Stimulated activated CD8-positive, alpha-beta memory T cell treated with anti-CD3 and anti-CD28 coated beads, Interleukin-4, amount 100 ng/mL, for 48 hours (primary cell): ENCODE results near the gene TSSK3.
"Not testable (repeated sequence)": the region's sequence is repeated elsewhere in the genome, so short reads cannot be mapped to it uniquely, and the experiment has no call there.

Experiments
- DNase-seq: peaks from one replicate; pipeline ENCODE4 v3.0.0-alpha.2; 2020

The TSSK3 gene

DNA sequence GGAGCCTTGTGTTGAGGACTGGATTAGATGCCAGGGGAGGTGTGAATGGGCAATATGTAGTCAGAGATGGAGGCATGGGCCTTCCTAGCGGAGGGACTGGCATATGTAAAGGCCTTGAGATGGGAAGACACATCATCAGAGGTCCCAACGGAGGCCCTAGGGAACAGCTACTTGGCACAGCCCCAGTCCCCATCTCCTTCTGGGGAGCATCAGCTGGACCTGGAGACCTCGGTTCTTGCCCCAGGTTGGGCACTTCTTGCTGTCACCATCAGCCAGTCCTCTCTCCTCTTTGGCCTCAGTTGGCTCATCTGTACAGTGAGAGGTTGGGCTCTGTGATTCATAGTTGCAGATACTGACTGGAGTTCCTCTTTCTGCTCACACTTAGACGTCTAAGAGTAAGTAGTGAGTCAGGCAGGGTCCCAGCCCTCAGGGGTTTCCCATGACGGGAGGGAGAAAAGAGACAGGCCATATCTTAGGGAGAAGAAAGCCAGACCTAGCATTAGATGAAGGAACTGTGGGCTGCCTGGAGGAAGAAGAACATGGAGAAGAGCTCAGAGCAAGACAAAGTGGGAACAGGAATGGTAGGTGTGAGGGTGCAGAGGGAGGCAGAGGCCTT lies 22.9 kb upstream of the TSSK3 start:
- DNase-seq, result peak; percentile 61

DNA sequence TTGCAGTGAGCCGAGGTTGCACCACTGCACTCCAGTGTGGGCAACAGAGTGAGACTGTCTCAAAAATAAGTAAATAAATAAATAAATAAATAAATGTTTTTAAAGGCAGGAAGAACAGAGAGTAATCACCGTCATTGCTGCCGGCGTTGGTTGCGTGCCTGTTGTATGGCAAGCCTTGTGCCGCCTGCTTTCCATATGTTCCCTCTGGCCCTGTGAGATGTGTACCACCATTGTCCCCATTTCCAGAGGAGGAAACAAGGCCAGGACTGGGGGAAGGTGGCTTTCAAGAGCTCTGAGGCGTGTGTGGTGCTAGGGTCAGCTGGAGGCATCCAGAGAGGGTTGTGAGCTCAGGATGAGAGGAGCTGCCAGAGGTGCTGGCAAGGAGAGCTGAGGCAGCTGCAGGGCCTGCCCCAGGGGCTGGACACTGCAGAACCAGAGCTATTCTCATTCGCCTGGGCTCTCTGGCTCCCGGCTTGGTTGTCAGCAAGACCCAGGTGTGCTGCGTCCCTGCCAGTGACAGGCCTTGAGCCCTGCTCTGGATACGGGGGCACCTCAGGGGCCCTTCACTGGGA lies 21.1 kb upstream of the TSSK3 start:
- DNase-seq, result no peak

DNA sequence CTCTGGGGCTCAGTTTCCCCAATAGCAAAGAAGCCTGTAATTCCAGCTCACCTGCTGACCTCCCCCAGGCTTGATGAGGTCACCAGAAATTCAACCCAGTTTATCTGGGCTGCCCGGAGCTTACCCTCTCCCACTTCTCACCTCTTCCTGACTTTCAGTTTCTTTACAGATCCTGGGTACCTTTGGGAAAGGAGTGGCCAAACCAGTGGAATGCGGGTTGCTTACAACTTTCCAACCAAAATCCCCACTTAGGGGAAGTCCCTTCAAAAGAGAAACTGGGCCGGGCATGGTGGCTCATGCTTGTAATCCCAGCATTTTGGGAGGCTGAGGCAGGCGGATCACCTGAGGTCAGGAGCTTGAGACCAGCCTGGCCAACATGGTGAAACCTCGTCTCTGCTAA lies 20.4 kb upstream of the TSSK3 start:
- no peak for DNase-seq

DNA sequence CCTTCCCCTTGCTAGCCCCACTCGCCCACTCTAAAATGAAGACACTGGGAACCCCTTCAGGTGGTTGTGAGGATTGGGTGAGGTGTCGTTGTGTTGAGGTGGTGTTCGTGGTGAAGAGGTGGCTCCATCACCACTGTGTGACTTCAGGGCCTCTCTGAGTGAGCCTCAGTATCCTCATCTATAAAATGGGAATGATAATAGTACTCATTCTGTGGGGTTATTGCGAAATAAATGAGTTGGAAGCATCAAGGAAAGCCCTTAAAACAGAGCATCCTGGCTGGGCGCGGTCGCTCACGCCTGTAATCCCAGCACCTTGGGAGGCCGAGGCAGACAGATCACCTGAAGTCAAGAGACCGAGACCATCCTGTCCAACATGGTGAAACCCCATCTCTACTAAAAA lies 19.6 kb upstream of the TSSK3 start:
- no peak for DNase-seq

DNA sequence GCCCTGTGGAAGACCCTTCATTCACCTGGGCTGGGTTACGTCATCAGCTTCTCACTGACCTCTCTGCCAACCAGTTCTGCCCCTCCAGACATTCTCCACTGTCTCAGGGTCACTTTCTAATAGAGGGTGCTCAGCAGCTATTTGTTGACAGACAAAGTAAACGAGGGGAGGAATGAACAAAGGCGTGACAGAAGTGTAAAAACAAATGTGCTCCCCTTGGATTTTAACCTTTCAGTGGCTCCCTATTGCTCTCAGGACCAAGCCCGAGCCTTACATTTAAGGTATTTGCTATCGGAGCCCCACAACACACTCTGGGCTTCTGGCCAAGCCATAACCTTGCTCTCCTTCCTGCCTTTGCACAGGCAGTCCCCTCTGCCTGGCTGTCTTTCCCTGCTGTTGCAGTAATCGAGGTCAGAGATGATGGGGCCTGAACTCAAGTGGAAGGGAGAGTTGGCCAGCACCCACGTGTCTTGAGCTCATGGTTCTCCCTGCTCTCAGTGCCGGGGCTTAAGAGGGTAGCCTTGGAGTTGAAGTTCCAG lies 17.0 kb upstream of the TSSK3 start:
- no peak for DNase-seq

DNA sequence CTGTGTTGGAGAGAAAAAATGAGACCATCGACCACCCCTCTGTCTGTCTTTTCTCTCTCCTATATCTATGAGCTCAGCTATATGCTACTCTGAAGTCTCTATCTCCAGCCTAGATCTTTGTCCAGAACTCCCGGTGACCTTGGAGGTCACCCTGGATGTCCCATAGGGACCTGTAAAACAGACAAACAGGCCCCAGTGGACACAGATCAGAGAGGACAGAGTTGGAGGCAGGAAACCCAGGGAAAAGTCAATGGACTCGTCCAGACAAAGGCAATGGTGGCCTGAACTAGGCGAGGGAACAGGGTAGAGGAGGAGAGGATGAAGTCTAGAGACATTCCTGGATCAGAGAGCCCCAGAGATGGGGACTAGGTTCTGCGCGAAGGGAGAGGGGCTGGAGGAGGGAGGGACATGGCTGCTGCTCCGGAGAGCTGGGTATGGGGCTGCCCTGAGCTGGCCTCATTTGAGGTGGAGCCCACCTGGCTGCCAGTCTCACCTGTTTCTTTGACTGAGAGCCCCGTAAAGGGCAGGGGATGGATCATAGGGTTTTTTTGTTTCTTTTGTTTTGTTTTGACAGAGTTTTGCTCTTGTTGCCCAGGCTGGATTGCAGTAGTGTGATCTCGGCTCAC lies 15.7 kb upstream of the TSSK3 start:
- no peak for DNase-seq

DNA sequence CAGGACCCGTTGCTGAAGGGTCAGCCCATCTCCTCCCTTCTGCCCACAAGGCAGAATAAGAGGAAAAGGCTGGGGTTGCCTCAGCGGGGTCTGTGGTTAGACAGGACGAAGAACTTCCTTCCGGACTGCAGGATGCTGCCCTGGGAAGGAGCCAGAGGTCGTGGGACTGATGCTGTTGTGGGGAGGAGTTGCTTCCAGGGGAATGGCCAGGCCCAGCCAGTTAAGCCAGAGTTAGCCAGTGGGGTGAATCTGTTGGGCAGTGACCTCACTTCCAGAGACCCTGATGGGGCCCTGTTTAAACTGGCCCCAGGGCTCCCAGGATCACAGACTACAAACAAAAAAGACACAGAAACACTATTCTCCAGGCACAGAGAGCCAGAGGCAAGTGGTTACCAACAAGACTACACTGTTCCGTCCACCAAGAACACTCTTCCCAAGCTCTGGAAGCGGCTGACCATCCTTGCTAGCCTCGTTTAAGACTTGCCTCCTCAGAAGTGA lies 13.1 kb upstream of the TSSK3 start:
- no peak for DNase-seq

DNA sequence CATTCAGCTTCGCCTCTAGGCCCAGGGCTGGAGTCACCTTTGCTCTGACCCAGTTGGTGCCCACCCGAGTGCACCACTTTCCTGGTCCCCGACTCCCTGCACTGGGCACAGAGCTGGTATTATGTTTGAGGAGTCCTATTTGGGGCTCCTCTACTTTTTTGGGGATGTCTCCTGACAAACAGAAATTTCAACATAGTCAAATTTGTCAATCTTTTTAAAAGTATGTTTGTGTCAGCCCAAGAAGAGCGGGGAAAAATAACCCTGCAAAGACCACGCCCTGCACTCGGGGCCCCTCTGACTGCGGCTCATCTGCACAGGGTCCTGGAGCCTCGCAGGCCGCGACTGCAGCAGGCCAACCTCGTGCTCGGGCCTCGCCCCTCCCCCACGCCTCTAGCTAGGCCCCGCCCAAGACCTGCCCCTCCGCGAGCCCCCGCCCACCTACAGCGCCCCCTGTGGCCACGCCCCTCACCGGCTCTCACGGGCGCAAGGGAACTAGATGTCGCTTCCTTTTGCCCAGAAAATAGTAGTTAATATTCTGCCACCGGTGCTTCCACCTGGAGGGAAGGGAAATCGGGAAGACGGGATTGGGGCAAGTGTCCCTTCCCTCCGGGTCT lies 11.4 kb upstream of the TSSK3 start:
- peak; percentile 88 for DNase-seq

DNA sequence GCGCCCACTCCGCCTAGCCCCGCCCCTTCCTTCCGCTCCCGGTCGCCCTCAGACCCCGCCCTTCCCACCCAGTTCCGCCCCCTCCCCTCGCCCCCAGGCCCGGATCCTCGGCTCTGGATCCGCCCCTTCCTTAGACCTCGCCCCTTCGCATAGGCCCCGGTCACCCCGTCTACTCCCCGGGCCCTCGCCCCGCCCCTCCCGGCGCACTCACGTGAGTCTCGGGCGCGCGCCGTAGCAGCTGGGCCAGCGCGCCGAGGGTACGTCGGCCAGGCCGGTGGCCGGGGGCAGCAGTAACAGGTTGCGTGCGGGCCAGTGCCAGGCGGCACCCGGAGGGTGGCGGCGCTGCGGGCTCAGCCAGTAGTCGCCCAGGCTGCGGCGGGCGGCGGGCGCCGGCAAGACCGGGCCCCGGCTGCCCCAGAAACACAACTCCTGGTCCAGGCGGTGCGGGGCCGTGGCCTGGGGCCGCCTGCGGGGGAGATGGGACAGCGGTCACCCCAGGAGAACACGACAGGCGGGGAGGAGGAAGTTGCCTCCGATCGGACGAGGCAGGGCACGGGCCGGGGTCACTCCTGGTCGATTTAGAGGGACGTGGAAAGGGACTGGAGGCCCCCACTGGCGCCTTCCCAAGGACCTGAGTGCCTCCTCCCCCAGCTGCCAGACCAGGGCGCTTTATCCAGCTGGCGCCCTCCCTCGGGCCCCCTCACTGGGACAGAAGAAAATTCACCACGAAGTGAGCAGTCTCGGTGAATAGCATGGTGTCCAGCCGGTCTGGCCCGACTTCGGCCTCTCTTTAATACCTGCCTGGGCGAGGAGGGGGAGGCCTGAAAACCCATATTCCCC lies 10.7 kb upstream of the TSSK3 start:
- peak; percentile 91 for DNase-seq

DNA sequence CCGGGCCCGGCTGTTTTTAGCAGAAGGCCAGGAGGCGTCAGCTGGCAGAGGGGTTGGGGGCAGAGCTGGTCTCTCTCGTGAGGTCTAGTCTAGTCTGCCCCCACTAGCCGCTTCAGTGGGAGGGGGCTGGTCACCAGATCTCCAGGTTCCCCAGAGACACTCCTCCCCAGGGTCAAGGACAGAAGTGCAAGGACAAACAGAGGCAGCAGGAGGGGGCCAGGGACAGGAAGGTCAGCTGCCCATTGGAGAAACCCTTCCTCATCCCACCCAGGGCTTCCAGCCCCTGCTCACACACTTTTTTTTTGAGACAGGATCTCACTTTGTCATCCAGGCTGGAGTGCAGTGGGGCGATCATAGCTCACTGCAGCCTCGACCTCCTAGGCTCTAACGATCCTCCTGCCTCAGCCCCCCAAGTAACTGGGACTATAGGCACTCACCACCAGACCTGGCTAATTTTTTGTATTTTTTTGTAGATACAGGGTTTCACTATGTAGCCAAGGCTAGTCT lies 10.0 kb upstream of the TSSK3 start:
- no peak for DNase-seq

DNA sequence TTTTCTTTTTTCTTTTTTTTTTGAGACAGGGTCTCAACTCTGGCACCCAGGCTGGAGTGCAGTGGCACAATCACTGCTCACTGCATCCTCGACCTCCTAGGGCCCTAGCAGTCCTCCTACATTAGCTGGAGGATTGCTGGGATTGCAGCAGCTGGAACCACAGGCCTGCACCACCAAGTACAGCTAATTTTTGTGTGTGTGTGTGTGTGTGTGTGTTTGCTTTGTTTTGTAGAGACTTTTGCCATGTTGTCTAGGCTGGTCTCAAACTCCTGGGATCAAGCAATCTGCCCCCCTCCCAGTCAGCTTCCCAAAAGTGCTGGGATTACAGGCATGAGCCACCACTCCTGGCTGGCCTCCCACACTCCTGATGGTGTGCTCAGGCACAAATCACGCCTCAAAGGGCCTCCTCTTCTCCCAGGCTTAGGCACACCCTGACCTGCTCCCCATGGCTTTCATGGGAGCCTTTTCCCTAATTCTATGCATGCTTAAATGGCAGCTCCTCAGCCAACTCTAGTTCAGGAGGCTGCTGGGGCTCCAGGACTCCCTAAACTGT lies 9.4 kb upstream of the TSSK3 start:
- DNase-seq, result no peak

DNA sequence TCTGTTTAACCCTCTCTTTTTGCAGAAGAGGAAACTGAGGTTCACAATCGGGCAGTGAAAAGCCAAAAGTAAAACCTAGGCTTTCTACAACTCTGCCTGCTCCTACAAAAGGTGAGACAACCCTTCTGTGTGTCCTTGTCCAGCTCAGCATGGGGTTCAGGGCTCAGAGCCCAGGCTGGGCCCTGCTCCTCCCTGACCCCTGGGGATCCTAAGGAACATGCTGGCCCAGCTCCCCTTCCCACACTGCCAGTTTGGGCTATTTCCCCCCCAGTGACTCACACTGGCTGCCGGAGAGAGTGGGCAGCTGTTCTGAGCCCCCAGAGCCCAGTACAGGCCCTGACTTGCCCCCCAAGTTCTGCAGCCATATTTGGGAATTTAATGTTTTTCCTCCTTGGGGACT lies 8.9 kb upstream of the TSSK3 start:
- no peak for DNase-seq

DNA sequence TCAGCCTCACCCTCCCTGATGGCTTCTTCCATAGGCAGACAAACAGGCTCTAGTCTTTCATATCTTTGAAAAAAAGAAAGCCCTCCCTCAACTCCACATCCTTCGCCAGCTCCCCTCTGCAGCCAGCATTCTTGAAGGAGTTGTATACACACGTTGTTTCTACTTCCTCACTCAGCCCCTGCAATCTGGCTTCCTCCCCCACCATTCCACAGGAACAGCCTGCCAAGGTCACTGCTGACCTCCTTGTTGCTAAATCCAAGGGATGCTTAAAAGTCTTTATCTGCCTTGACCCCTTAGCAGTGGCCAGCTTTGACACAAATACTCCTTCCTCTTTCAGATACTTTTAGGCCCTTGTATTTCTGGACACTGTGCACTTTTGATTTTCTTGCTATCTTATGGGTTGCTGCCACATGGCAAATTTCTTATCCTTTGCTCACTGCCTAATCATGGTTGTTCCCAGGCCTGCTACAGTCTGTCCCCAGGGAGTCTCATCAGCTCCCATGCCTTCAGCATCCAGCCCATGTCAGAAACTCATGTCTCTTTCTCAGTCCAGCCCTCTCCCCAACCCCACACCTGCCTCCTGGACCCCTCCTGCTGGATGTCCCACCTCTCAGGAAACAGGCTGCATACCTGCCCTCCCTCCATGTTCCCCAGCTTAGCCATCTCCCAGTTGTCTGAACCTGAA lies 8.3 kb upstream of the TSSK3 start:
- DNase-seq, result no peak

DNA sequence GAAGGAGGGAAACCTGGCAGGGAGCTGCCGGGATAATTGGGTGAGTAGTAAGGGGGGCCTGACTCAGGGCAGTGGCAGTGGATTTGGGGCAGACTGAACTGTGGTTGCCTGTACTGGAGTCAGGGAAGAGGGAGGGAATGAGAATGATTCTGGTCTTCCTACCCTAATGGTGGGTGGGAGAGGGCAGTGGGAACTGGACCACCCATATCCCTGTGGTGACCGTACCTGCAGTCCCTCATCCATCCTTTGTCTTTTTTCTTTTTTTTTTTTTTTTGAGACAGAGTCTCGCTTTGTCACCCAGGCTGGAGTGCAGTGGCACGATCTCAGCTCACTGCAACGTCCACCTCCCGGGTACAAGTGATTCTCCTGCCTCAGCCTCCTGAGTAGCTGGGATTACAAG lies 6.6 kb upstream of the TSSK3 start:
- not testable (repeated sequence) for DNase-seq

DNA sequence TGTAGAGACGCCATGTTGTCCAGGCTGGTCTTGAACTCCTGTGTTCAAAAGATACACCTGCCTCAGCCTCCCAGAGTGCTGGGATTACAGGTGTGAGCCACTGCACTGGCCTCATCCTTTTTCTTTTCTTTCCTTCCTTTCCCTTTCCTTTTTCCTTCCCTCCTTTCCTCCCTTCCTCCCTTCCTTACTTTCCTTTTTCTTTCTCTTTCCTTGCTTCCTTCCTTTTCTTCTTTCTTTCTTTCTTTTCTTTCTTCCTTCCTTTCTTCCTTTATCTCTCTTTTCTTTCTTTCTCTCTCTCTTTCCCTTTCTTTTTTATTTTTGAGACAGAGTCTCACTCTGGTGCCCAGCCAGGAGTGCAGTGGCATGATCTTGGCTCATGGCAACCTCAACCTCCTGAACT lies 5.9 kb upstream of the TSSK3 start:
- DNase-seq, result no peak

DNA sequence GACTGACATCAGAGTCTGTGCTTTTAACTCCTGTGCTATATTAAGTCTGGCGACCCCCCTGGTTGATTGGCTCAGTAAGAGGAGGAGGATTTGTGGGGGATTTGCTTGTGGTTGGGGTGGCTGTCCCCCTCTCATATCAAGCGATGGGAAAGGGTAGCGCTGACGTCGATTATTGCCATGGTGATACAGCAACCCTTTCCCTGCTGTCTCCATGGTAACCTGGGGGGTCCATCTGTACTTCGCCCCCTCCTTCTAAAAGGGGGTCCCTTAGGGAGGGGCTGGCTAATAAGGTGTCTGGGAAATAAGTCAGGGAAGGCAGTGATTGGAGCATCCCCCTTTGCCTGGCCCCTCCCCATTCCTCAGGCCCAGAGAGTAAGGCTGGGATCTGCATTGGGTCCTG lies 4.7 kb upstream of the TSSK3 start:
- no peak for DNase-seq

DNA sequence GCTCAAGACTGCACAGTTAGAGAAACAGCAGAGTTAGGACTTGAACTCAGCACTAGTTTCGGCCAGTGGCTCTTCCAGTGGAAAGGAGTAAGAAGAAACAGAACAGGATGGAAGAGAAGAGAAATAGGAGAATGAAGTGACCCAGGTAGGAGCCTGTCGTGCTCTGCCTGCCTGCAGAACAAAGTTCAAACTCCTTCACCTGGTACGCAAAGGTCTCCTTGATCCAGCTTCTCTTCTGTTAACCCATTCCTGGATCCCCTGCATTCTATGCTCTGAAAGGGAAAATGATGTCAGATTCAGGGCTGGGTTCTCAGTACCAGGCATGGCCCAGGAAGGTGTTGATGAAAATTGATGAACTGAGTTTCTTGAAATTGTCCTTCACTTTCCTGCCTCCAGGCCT lies 3.9 kb upstream of the TSSK3 start:
- no peak for DNase-seq

DNA sequence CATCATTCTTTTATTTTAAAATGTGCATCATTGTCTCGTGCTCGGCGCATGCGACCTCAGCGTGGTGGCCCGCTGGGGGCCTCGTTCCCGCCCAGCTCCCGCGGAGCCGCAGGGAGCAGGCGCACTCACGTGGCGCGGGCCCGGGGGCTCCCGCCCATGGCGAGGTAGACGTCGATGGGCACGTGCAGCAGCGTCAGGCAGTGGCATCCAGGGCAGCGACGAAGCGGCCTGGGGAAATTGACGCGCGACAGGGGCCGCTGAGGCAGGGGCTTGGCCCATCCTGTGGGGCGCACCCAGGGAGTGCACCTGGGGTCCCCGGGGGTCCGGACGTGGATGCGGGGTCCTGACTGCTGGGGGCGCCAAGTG lies 1.0 kb upstream of the TSSK3 start:
- no peak for DNase-seq

DNA sequence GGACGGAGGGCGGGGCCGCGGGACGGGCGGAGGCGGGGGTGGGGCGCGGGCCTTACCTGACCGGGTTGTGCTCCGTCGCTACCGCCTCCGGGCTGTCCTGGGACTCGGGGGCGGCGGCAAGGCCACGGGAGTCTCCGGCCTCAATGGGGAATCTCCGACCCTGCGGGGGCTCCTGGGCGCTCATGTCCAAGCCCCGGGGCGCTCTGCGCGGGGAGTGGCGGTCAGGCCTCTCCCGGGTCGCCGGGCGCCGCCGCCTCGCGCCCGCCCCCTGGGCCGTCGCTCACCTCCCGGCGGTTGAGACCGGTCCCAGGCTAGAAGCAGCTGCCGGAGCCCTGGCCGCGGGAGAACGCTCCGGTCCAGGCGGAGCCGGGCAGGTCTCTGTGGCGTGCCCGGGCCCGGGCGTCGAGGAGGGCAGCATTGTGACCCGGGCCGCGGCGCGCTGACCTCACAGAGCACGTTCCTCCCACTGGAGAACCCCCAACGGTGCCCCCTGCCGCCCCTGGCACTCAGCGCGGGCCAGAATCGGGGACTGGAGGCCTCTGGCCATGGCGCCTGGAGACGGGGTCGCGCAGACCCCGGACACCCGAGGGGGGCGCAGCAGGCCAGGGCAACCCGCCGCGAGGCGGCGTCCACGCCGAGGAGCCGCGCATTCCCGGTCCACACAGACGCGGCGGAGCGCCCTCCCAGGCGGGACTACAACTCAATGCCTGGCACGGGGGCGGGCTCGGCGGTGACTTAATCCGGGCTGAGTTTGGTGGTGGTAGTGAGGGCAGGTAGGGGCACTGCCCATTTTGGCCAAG lies 465 bp upstream of the TSSK3 start:
- DNase-seq, result peak; percentile 50

DNA sequence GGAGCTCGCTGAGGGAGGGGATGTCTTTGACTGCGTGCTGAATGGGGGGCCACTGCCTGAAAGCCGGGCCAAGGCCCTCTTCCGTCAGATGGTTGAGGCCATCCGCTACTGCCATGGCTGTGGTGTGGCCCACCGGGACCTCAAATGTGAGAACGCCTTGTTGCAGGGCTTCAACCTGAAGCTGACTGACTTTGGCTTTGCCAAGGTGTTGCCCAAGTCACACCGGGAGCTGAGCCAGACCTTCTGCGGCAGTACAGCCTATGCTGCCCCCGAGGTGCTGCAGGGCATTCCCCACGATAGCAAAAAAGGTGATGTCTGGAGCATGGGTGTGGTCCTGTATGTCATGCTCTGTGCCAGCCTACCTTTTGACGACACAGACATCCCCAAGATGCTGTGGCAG lies 1.4 kb downstream of the TSSK3 start:
- no peak for DNase-seq

DNA sequence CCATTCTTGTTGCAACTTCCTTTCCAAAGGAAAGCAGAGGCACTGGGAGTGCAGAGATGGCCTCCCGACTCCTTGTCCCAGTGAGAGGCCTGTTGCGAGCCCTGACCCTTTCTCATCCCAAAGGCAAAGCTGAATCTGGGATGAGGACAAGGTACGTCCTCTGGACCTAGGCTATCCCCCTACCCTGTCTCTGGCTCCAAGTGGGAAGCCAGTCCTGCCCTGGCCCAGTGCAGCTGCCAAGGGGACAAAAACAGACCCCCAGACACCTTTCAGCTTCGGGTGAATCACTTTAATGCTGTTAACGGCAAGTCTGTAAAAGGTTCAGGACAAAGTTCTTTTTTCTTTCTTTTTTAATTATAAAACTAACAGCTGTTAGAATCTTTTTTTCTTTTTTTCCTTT lies 2.5 kb downstream of the TSSK3 start:
- DNase-seq, result no peak
